Astrocyte (in vitro differentiated cells and primary cell): ENCODE results near the gene GPD2. TPM values are rescaled to one million over a fixed set of nuclear protein-coding genes. Genes with fewer than 3 reads are reported as not detected.

ENCODE experiments used
- DNase-seq: peaks from one replicate; pipeline ENCODE4 v3.0.0-alpha.2; 2010; ENCODE audit warnings: low read depth
- FAIRE-seq: peaks from 2 replicates; lab custom pipeline; 2011; peaks lifted over from hg19 to GRCh38; lab: Jason Lieb, UNC
- H2AFZ ChIP-seq: 2 replicates; pipeline ENCODE4 v1.6.0; 2012; ENCODE audit warnings: low read depth, low read length, inconsistent platforms
- H3K27ac ChIP-seq: 2 replicates; pipeline ENCODE4 v1.5.1; 2011; ENCODE audit warnings: low read depth, low read length, inconsistent platforms
- H3K27me3 ChIP-seq: 2 replicates; pipeline ENCODE4 v1.6.0; 2011; ENCODE audit warnings: low read length, inconsistent platforms; ENCODE audit not compliant: insufficient read depth
- H3K36me3 ChIP-seq: 2 replicates; pipeline ENCODE4 v1.5.1; 2011; ENCODE audit warnings: low read length, inconsistent platforms; ENCODE audit not compliant: insufficient read depth
- H3K4me1 ChIP-seq: 2 replicates; pipeline ENCODE4 v1.5.1; 2011; ENCODE audit warnings: low read length, inconsistent platforms; ENCODE audit not compliant: insufficient read depth
- H3K4me2 ChIP-seq: 2 replicates; pipeline ENCODE4 v1.6.0; 2012; ENCODE audit warnings: low read length, inconsistent platforms
- H3K4me3 ChIP-seq: 2 replicates; pipeline ENCODE4 v1.5.1; 2011; ENCODE audit warnings: low read depth, mild to moderate bottlenecking, low read length, inconsistent platforms; ENCODE audit not compliant: insufficient read depth
- H3K79me2 ChIP-seq: 2 replicates; pipeline ENCODE4 v1.6.0; 2012; ENCODE audit warnings: mild to moderate bottlenecking, low read length, inconsistent platforms; ENCODE audit not compliant: insufficient read depth
- H3K9ac ChIP-seq: 2 replicates; pipeline ENCODE4 v1.6.0; 2012; ENCODE audit warnings: mild to moderate bottlenecking, low read length, inconsistent platforms
- H3K9me3 ChIP-seq: 2 replicates; pipeline ENCODE4 v1.5.1; 2012; ENCODE audit warnings: low read depth, mild to moderate bottlenecking, low read length, inconsistent platforms; ENCODE audit not compliant: insufficient read depth
- H4K20me1 ChIP-seq: 2 replicates; pipeline ENCODE4 v1.6.0; 2012; ENCODE audit warnings: low read length, inconsistent platforms; ENCODE audit not compliant: insufficient read depth
- H3K27ac Mint-ChIP-seq: one replicate; pipeline ENCODE4 v1.8.0; 2021; ENCODE audit warnings: mild to moderate bottlenecking, mixed read lengths; ENCODE audit not compliant: unreplicated experiment
- H3K27me3 Mint-ChIP-seq: one replicate; pipeline ENCODE4 v1.8.0; 2021; ENCODE audit warnings: low read depth, mixed read lengths; ENCODE audit not compliant: unreplicated experiment
- H3K36me3 Mint-ChIP-seq: one replicate; pipeline ENCODE4 v1.8.0; 2021; ENCODE audit warnings: low read depth, mixed read lengths; ENCODE audit not compliant: unreplicated experiment
- H3K4me1 Mint-ChIP-seq: one replicate; pipeline ENCODE4 v1.8.0; 2021; ENCODE audit warnings: low read depth, mixed read lengths; ENCODE audit not compliant: unreplicated experiment
- H3K4me3 Mint-ChIP-seq: one replicate; pipeline ENCODE4 v1.8.0; 2021; ENCODE audit warnings: mild to moderate bottlenecking, moderate library complexity, mixed read lengths; ENCODE audit not compliant: unreplicated experiment
- H3K9me3 Mint-ChIP-seq: one replicate; pipeline ENCODE4 v1.8.0; 2021; ENCODE audit warnings: mild to moderate bottlenecking, mixed read lengths; ENCODE audit not compliant: unreplicated experiment
- EZH2 ChIP-seq: IDR thresholded peaks from 2 replicates; pipeline ENCODE4 v1.6.1; 2012; ENCODE audit warnings: mild to moderate bottlenecking, low read length, inconsistent platforms; ENCODE audit not compliant: insufficient read depth
- total RNA-seq: library from RNA; stranded (reverse); gene quantifications from 2 replicates; pipeline ENCODE4 v1.2.1, GENCODE V29; 2021
- TF ChIP-seq, protein P1 (sequence below): IDR thresholded peaks from 2 replicates; pipeline ENCODE4 v1.5.1; 2011; ENCODE audit warnings: low read depth, mild to moderate bottlenecking, inconsistent platforms, low read length, moderate library complexity; ENCODE audit not compliant: insufficient read depth

Gene GPD2
- total RNA-seq, 1 donor from 2014 or later: 29.0 TPM

DNA sequence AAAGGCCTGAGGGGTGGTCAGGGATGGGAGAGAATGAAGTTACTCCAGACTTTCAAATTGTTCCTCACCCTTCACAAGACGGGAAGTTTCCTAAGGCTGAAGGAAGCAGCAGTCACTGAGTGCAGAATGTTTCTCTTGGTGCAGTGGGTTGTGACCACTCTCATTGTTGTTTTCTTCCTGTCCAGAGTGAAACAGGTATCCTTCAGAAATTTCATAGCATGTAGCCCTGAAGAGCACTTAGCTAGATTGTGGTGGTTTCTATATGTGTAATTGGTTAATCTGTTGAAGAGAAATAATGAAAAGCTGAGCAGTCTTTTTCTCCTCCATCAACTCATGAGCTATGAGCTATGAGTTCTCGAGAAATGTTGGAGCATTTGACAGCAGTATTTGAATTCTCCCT, 96.8 kb downstream of the GPD2 start:
- H4K20me1 ChIP-seq: no peaks in the 10 kb centered on the region
- Mint-ChIP-seq H3K27me3 (no peaks in the 10 kb centered on the region), H3K36me3 (peaks cover 4% of the 10 kb centered on the region), H3K4me1 (peaks cover 10% of the 10 kb centered on the region), H3K9me3 (peaks cover 3% of the 10 kb centered on the region), H3K4me3 (no peak overlapping the region), H3K27ac (no peak overlapping the region)
- no peaks in the 10 kb centered on the region for H3K9me3 ChIP-seq
- H3K79me2 ChIP-seq: no peaks in the 10 kb centered on the region
- peaks cover 9% of the 10 kb centered on the region for H3K4me1 ChIP-seq
- TF ChIP-seq, protein P1, sequence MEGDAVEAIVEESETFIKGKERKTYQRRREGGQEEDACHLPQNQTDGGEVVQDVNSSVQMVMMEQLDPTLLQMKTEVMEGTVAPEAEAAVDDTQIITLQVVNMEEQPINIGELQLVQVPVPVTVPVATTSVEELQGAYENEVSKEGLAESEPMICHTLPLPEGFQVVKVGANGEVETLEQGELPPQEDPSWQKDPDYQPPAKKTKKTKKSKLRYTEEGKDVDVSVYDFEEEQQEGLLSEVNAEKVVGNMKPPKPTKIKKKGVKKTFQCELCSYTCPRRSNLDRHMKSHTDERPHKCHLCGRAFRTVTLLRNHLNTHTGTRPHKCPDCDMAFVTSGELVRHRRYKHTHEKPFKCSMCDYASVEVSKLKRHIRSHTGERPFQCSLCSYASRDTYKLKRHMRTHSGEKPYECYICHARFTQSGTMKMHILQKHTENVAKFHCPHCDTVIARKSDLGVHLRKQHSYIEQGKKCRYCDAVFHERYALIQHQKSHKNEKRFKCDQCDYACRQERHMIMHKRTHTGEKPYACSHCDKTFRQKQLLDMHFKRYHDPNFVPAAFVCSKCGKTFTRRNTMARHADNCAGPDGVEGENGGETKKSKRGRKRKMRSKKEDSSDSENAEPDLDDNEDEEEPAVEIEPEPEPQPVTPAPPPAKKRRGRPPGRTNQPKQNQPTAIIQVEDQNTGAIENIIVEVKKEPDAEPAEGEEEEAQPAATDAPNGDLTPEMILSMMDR: no peak
- no peak for TF ChIP-seq EZH2
- H3K27ac ChIP-seq: no peak overlapping the region
- DNase-seq: no peak
- no peak overlapping the region for H3K4me3 ChIP-seq
- no peak overlapping the region for H3K9ac ChIP-seq
- no peak for FAIRE-seq
- no peaks in the 10 kb centered on the region for H3K27me3 ChIP-seq
- no peak overlapping the region for H2AFZ ChIP-seq
- H3K36me3 ChIP-seq: no peaks in the 10 kb centered on the region
- no peak overlapping the region for H3K4me2 ChIP-seq

DNA sequence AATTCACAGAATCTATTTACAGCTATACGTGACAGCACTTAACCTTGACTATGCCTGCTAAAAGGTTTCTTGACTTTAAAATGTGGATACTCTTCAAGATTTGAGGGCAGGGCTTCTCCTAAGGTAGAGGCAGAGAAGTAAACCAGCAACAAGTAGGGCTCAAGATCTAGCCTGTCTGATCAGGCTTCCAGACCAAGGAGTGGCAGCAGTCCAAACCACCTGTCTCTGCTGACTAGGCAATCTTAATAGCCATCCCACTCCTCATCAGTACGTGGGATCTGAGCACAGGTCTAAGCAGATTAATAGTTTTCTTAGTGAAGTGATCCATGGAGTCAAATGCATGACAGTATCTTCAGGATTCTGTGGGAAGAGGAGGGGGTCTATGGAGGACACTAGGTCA, 100.4 kb downstream of the GPD2 start:
- Histone ChIP-seq H3K9ac (peak overlapping the region; percentile 8), H2AFZ (no peak overlapping the region), H3K27ac (peak overlapping the region; percentile 49), H3K27me3 (no peaks in the 10 kb centered on the region), H3K4me2 (peak overlapping the region; percentile 72), H3K4me3 (no peak overlapping the region), H3K9me3 (no peaks in the 10 kb centered on the region), H3K79me2 (no peaks in the 10 kb centered on the region), H3K36me3 (no peaks in the 10 kb centered on the region), H3K4me1 (peaks cover 12% of the 10 kb centered on the region), H4K20me1 (no peaks in the 10 kb centered on the region)
- DNase-seq (no peak), FAIRE-seq (no peak)
- Mint-ChIP-seq H3K4me1 (peaks cover 12% of the 10 kb centered on the region), H3K36me3 (peaks cover 4% of the 10 kb centered on the region), H3K9me3 (peaks cover 3% of the 10 kb centered on the region), H3K27ac (no peak overlapping the region), H3K4me3 (no peak overlapping the region), H3K27me3 (no peaks in the 10 kb centered on the region)
- TF ChIP-seq, protein P1: no peak
- no peak for TF ChIP-seq EZH2

DNA sequence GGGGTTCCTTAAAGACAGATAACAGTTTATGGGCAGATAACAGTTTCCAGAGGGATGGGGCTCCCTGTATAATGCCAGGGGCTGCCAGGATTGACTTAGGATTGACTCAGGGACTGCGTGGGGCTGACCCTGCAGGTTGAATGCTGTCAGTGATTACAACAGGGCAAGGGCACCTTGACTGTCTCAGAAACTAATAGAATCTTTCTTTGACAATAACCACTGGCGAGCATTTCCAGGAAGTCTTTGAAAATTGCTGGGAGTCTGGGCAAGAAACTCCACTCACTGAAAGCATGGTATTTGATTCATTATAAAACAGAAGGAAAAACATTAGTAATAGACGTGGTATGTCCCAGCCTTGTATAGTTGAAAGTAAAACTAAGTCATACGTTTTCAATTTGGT, 101.0 kb downstream of the GPD2 start:
- H3K4me3 ChIP-seq: no peak overlapping the region
- no peaks in the 10 kb centered on the region for H4K20me1 ChIP-seq
- Mint-ChIP-seq H3K36me3 (peaks cover 4% of the 10 kb centered on the region), H3K4me3 (no peak overlapping the region), H3K9me3 (peaks cover 3% of the 10 kb centered on the region), H3K4me1 (peaks cover 12% of the 10 kb centered on the region), H3K27ac (peak overlapping the region; percentile 56), H3K27me3 (no peaks in the 10 kb centered on the region)
- no peaks in the 10 kb centered on the region for H3K79me2 ChIP-seq
- no peak overlapping the region for H2AFZ ChIP-seq
- peak overlapping the region; percentile 72 for H3K4me2 ChIP-seq
- DNase-seq (peak; percentile 69), FAIRE-seq (no peak)
- H3K9ac ChIP-seq: peak overlapping the region; percentile 8
- no peaks in the 10 kb centered on the region for H3K27me3 ChIP-seq
- peaks cover 12% of the 10 kb centered on the region for H3K4me1 ChIP-seq
- H3K36me3 ChIP-seq: no peaks in the 10 kb centered on the region
- no peaks in the 10 kb centered on the region for H3K9me3 ChIP-seq
- peak overlapping the region; percentile 49 for H3K27ac ChIP-seq
- no peak for TF ChIP-seq EZH2
- TF ChIP-seq, protein P1: no peak
